Activated CD8-positive, alpha-beta memory T cell treated with anti-CD3 and anti-CD28 coated beads for 36 hours (primary cell): Measurements from ENCODE around the gene TMEM51. TPM values are rescaled to one million over a fixed set of nuclear protein-coding genes. Genes with fewer than 3 reads are reported as not detected.

Source experiments
- CTCF ChIA-PET: fragments of 350-600 bp; sonication (Branson Sonifier 250); formaldehyde crosslinking; loops from one replicate; lab custom pipeline; 2021; ENCODE audit warnings: antibody characterized with exemption; lab: Charles Lee
- POLR2A ChIA-PET: fragments of 350-600 bp; sonication (Branson Sonifier 250); formaldehyde crosslinking; loops from one replicate; lab custom pipeline; 2021; ENCODE audit warnings: antibody characterized with exemption; lab: Charles Lee
- total RNA-seq, 2 experiments: library from RNA; stranded (reverse); gene quantifications; one replicate each; pipeline ENCODE4 v1.2.3, GENCODE V29; 2021

Gene TMEM51, protein sequence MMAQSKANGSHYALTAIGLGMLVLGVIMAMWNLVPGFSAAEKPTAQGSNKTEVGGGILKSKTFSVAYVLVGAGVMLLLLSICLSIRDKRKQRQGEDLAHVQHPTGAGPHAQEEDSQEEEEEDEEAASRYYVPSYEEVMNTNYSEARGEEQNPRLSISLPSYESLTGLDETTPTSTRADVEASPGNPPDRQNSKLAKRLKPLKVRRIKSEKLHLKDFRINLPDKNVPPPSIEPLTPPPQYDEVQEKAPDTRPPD
- total RNA-seq, result not detected

DNA sequence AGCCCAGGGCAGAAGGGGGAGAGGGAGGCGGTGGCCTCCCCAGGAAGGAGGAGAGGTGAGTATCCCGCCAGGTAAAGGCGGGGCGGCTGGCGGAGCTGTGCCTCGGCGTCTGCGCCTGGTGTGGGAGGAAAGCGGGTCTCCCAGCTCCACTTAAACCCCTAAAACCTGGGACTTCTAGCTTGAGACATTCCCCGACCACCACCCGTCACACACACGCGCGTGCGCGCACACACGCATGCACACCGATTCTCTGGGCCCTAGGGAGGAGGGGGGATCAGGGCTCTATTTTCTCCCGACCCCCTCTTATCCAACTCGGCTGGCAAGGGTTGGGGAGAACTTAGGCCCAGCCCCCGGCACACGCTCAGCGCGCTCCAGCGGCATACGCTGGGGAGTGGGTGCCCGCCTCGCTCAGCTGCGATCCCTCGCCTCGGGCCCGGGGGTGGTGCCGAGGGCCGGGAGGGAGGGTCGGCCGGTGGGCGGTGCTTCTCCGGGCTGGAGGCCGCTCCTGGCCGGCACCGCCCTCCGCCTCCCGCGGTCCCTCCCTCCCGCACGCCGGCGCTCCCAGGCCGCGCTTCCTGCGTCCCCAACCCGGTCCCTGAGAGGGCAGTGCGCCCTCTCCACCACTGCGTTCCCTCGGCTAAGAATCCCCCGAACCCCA is at the start of gene TMEM51:
TMEM51 (plus strand) TSS at position 564 of the 658 bp plus-strand sequence. CDS start 61,341 bp downstream, outside the sequence.
- ChIA-PET CTCF (interaction anchor here (1.0 to 1.4 kb wide), 3 partner anchors 19 to 152 kb away, joined by 3 to 4 read pairs (median 4); no protein-coding TSS in a partner anchor), POLR2A (no interaction called here)

DNA sequence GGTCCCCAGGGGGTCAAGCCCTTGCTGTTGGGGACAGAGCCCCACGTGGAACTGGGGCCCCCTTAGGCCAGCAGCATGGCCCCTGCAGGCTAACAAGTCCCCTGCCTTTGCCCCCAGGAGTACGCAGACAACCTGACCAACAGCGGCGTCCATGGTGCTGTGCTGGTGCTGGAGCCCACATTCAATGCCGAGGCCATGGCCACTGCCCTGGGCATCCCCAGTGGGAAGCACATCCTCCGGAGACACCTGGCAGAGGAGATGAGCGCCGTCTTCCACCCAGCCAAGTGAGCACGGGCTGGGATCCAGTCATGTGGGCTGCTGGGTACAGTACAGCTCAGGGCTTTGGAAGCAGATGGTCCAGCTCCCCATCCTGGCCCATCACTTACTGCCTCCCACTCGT is 49.6 kb upstream of the TMEM51 start:
- POLR2A ChIA-PET, result no interaction called here
- CTCF ChIA-PET, result no interaction called here

DNA sequence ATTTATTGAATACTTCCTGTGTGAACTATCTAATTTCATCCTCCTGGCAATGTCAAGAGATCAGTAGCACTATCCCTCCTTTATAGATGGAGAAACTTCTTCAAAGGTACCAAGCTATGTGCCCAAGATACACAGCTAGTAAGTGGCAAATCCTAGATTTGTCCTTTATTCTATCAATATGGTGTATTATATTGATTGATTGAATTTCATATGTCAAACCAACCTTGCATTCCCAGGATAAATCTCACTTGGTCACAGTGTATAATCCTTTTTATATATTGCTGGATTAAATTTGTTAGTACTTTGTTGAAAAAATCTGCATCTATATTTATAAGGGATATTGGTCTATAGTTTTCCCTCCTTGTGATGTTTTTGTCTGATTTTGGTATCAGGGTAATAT is 48.8 kb upstream of the TMEM51 start:
- POLR2A ChIA-PET, result no interaction called here
- CTCF ChIA-PET, result no interaction called here

DNA sequence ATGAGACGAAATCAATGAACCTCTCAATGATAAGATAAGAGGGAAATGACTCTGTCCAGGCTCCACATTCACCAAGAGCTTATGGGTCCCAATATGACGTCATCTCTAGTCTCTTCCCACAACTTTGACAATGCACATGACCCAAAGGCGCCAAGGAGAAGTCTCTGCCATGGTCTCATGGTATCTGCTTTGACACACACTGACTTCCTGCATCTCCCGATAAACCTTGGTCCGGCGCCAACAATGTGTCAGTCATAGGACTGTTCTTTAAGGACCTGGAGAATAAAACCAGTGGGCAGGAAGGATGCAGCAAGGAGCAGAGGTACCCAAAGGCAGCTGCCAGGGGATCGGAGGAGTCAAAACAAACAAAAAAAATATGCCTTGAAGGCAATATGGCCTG is 46.9 kb upstream of the TMEM51 start:
- POLR2A ChIA-PET, result no interaction called here

DNA sequence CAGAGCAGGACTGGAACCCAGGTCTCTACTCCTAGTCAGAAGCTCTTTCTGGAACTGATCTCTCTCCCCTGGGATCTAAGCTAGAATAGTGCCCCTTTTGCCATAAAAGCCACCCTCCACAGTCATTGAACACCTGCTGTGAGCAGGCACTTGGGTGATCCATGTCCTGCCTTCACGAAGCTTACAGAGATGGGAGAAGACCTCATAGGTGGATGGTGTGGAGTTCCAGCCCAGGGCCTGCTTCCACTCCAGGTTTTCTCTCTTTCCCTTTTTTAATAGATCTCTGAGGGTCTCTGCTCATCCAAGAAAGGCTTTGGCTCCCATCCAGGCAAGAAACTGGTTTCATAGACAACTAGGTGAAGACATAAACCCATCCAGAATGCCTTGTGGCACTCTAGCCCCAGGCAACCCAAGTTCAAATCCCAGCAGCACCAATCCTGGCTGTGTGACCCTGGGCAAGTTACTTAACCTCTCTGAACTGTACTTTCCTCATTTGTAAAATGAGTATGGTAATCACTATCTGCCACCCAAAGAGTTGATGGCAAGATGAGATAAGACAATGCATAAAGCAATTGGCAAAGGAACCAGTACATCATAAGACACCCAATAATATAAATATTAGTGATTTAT is 46.4 kb upstream of the TMEM51 start:
- CTCF ChIA-PET, result interaction anchor here (1.3 kb wide), 1 partner anchor 77 kb away, joined by 3 read pairs; no protein-coding TSS in a partner anchor
- POLR2A ChIA-PET, result no interaction called here

More for the DNA sequence above, 46.9 kb upstream of the TMEM51 start:
- CTCF ChIA-PET, result interaction anchor here (1.3 kb wide), 1 partner anchor 78 kb away, joined by 3 read pairs; no protein-coding TSS in a partner anchor

DNA sequence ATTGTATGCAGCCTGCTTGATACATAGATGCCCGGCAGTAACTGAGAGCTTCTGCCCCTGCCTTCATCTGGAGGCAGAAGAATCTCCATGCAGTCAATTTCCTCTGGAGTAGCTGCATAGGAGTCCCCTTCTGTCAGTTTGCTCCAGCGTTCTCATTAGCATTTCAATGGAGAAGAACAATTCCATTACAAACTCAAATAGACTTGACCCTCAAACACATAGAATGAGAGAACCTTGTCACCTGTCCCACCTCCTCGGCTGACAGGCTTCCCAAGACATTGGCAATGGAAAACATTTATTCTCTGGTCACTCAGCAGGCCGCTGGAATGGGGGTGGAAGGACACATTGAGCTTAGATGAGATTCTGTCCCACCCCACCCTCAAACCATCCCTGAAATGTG is 45.6 kb upstream of the TMEM51 start:
- POLR2A ChIA-PET, result no interaction called here
- CTCF ChIA-PET, result no interaction called here

DNA sequence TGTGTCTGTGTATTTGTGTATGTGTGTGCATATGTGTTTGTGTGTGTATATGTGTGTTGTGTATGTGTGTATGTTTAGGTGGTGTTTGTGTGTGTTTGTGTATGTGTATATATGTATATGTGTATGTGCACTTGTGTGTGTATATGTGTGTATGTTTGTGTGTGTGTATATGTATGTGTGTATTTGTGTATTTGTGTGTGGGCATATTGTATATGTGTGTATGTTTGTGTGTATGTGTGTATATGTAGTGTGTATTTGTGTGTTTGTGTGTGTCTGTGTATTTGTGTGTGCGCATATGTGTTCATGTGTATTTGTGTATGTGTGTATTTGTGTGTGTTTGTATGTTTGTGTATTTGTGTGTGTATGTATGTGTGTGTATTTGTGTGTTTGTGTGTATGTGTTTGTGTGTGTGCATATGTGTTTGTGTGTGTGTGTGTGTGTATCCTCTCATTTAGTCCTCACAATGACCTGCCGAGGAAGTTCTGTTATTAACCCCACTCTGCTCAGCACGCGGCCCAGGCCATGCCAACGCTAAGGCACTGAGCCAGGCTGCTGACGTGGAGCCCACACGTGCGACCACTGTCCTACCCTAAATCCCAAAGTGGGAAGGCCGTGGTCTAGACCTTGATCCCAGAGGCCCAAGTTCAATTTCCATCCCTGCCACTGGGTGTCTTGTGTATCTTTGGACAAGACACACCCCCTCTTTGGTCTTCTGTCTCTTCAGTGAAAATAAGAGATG is 43.2 kb upstream of the TMEM51 start:
- ChIA-PET POLR2A (no interaction called here), CTCF (interaction anchor here (0.6 kb wide), 1 partner anchor 446 kb away, joined by 3 read pairs; no protein-coding TSS in a partner anchor)

DNA sequence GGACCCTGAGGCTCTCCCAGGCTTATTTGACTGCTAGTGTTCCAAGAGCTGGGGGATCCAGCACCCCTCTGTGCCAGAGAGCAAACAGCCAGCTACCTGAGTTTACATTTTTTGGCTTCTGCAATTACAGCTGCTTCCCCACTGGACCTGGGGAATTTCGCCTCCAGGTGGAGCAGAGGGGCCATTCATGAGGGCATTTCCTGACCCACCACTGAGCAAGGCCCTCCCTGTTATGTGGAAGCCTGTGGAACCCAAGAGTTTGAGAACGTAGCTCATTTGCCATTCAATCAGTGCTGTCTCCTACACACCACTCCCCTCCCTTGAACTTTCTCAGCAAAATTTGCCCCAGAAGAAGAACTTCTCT is 42.7 kb upstream of the TMEM51 start:
- CTCF ChIA-PET, result interaction anchor here (0.6 kb wide), 1 partner anchor 447 kb away, joined by 3 read pairs; no protein-coding TSS in a partner anchor

DNA sequence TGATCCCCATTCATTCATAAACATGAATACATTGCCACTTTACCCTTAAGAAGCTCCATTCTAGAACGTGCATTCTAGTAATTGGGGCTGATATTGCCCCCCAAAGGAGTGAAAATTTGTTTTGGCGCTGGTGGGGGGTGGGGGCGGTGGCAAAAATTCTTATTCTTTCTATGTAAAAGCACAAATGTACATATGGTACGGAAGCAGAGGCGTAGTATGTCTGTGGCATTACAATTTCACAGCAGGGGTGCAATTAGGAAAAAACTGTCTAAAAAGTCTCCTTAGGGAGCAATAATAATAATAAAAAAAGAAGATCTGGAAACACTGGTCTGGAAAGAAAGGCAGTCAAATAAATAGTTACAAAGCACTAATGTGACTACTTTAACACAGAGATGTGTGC is 40.4 kb upstream of the TMEM51 start:
- CTCF ChIA-PET, result no interaction called here
- POLR2A ChIA-PET, result no interaction called here

More for the DNA sequence above, 42.7 kb upstream of the TMEM51 start:
- POLR2A ChIA-PET, result no interaction called here

DNA sequence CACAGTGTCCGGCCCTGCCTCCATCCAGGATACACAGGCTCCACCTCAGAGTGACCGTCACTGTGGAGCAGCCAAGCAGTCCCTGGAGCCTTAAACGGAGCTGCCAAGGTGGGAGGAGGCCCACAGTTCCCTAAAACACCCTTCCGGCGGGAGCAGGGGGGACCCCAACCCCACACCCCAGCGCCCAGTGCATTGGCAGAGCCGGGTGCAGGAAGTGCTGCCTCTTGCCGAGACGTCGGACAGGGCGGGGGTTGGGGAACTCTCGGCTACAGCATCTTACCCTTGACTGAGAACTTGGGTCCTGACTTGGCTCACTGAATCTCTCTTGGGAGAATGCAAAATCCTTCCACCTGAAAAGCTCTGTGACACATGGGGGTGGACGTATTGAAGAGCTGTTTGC is 38.7 kb upstream of the TMEM51 start:
- POLR2A ChIA-PET, result no interaction called here
- CTCF ChIA-PET, result no interaction called here

DNA sequence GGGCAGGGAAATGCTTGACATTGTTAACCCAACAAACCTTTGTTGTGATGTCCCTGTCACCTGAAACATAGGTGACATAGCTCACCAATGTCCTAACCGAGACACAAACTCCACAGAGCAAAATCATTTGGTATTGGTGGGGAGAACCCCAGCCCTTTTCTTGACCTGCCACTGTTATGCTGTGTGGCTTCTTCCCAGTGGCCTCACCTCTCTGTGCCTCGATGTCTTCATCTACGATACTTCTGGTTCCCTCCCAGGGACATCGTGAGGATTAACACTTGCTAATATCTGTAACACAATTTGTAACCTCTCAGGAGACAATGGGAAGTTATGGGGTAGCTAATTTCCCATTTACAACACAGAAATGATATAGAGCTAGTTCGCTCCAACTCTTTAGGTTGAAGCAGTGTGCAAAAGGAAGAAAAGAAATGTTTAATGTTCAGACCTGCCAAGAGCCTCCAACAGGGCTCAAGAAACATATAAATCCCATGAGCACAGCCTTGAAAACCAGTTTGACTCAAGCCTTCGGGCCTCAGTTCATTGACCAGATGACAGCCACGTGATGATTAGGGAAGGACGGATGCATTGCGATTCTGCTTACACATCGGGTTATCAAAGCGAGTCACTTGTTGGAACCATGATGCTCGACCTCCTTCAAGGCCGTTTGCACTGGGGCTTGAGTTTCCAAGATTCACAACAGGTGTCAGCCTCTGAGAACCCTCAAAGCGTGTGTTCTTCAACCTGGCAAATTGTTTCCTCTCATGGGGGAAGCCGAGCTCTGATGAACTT is 37.8 kb upstream of the TMEM51 start:
- CTCF ChIA-PET, result no interaction called here
- POLR2A ChIA-PET, result no interaction called here

DNA sequence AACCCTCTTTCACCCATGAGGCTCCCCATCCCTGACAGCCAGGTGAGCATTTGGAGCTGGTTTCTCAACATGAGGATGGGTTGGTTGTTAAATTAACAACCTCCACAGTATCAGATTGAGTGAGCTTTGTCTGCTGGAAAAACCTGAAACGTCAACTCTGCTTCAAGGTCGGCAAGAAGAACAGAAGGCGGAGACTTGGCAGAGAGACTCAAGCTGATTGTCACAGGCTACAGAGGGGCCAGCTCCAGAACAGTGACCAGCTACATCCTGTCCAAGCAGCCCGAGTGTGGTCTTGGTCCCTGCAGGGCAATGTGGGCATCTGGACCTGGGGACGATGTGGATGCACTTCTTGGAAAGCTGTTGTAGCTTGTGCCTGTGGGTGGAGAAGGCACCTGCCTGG is 36.6 kb upstream of the TMEM51 start:
- ChIA-PET CTCF (interaction anchor here (0.8 to 1.3 kb wide), 2 partner anchors 12 to 133 kb away, joined by 3 read pairs; no protein-coding TSS in a partner anchor), POLR2A (no interaction called here)

DNA sequence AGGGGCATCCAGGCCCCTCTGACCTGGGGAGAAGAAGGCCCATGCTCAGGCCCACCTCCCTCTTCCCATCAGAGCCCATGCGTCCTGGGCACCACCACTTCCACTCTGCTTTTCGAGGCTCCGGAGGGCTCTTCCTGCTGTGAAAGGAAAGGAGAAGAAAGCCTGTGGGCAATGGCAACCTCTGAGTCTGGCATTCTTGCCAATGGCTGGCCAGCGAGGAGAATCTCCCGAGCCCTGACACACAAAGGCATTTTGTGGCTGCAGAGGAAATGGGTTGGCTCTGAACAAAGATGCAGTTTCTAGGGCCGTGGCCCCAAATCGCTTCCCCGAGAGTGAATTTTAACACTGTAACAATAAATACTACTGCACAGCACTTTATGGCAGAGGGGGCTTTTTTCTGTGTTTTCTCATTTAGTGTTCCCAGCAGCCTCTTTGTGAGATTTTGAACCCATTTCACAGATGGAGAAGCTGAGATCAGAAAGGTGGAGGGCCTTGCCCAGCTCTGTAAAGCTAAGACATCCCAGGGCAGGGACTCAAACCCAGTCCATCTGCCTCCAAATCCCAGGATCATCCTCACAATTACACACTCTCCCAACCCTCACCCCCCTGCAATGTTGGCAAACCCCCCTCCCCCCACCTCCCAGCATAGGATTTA is 35.7 kb upstream of the TMEM51 start:
- CTCF ChIA-PET, result interaction anchor here (0.8 to 1.3 kb wide), 2 partner anchors 11 to 132 kb away, joined by 3 read pairs; no protein-coding TSS in a partner anchor
- POLR2A ChIA-PET, result no interaction called here

DNA sequence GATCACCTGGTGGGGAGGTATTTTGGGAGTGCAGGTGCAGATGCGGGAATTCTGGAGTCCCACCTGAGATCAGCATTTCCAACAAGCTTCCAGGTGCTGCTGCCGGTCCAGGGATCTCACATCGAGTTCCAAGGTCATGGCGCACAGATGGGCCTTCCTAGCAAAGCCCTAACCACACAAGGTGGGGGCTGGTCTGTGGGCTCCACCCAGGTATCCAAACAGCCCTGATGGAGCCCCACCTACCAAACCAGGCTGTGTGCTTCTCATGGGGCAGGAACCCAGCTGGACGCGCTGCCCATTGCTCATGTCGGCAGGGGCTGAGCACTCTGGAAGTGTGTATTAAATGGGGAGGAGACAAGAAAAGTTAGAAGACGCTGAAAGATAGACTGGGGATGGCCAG is 35.0 kb upstream of the TMEM51 start:
- ChIA-PET POLR2A (no interaction called here), CTCF (interaction anchor here (2.4 kb wide), 1 partner anchor 10 kb away, joined by 9 read pairs; no protein-coding TSS in a partner anchor)

DNA sequence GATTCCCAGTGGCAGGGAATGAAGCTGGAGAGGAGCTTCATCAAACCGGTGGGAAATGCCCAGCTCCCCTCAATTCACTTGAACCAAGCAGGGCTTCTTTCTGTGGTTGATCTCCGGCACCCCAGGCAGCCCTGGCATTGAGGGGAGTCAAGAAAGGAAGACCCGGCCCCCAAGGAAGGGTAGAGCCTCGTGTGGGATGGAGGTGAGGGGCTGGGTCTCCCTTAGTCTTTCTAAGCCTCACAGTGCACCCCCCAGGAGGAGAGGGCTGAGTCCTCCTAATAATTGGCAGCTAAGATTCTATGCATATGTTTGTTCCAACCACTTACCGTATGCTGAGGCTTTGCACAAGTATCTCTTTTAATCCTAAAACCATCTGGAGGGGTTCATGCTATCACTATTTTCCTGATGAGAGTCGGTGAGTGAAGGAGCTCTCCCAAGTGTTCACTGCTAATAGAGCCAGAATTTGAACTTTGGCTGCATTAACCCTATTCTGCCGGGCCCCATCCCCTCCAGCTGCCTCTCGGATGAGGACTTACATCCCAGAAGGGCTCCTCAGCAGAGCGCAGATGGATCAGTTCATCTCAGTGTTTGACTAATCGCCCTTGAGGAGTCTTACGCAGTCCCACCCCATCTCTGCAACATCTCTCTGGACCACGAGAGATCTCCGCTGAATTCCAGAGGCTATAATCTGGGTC is 33.1 kb upstream of the TMEM51 start:
- ChIA-PET CTCF (interaction anchor here (2.4 kb wide), 1 partner anchor 8 kb away, joined by 9 read pairs; no protein-coding TSS in a partner anchor), POLR2A (no interaction called here)

DNA sequence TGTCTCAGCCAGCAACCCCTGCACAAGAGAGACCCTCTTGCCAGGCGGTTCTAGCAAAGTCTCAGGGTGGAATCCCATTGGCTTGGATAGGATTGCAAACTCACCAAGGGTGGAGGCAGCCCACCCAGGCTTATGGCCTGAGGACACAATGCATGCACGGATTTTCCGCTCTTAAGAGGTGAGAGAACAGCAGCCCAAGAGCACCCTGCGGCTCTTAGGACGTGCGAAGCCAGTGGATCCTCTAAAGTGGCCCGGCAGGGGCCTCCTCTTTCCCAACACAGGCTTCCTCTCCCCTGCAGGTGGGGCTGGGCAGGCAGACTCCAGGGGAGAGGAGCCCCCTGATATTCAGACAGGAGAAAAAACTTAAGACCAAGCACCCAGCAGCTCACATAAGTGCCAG is 31.2 kb upstream of the TMEM51 start:
- POLR2A ChIA-PET, result no interaction called here

DNA sequence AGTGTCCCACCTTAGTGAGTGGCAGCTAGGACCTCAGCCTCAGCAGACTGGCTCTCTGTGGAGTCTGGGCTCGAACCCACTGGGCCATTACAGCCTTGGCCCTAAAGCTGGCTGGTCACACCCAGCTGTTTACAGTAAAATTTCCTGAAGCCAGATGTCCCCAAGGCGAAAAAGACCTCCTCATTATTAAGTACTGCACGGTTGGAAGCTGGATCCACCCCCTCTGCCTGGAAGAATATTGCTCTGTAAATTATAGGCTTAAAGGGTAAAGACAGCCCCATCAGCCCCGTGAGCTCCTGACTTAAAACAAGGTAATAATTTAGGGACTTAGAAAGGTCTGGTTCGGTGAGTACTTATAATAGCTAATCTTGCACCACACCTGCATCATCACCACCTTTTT is 30.3 kb upstream of the TMEM51 start:
- ChIA-PET CTCF (no interaction called here), POLR2A (no interaction called here)

More for the DNA sequence above, 31.2 kb upstream of the TMEM51 start:
- CTCF ChIA-PET, result no interaction called here

DNA sequence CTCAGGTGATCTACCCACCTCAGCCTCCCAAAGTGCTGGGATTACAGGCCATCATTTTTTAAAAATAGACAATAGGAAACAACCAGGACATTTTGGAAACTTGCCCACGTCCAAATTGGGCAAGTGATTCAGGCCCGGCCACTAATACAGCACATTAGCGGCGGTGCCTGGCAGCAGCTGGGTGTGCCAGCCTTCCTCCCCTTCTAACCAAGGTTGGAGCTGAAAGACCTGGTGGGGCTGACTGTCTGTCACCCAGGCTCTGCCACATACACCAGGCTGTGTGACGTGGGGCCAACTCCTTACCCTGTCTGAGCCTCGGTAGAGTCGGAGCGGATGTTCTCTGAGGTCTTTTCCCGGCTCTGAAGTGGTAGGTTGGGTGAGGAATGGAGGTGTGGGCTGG is 29.6 kb upstream of the TMEM51 start:
- CTCF ChIA-PET, result no interaction called here
- POLR2A ChIA-PET, result no interaction called here
